ENCODE data around the gene MAGI2. TPM values are rescaled to one million over a fixed set of nuclear protein-coding genes. Genes with fewer than 3 reads are reported as not detected.

MAGI2 gene
- total RNA-seq, 4 donors from 2014 or later, result 0.98 to 4.8 (median 2.5) TPM

GRCh38 chr7:78402096-78402495 lies 1051.4 kb downstream of the MAGI2 start:
- Histone ChIP-seq H3K36me3 (no peaks in the 10 kb centered on the region), H3K4me1 (no peaks in the 10 kb centered on the region), H3K27me3 (no peaks in the 10 kb centered on the region), H3K27ac (no peak overlapping the region), H3K9me3 (no peaks in the 10 kb centered on the region), H3K4me3 (no peak overlapping the region)
- WGBS, result 74% methylated on average over 4 of the region's 4 CpGs
- TF ChIP-seq EP300 (IDR thresholded peaks at IDR 0.05), result no peak
- no peak for TF ChIP-seq POLR2AphosphoS5 (IDR thresholded peaks at IDR 0.05)
- no peak for TF ChIP-seq CTCF (IDR thresholded peaks at IDR 0.05)
- no peak for TF ChIP-seq POLR2A (IDR thresholded peaks at IDR 0.05)
- DNase-seq (ENCODE audit: low spot score in 2 of 2), result no peak

GRCh38 chr7:78400038-78400437 lies 1053.4 kb downstream of the MAGI2 start:
- no peak overlapping the region for H3K27ac ChIP-seq
- no peak overlapping the region for H3K4me3 ChIP-seq
- no peak for DNase-seq (ENCODE audit: low spot score in 2 of 2)
- no peaks in the 10 kb centered on the region for H3K27me3 ChIP-seq
- TF ChIP-seq POLR2AphosphoS5 (IDR thresholded peaks at IDR 0.05) (no peak), CTCF (IDR thresholded peaks at IDR 0.05) (no peak), EP300 (IDR thresholded peaks at IDR 0.05) (no peak), POLR2A (IDR thresholded peaks at IDR 0.05) (no peak)
- no peaks in the 10 kb centered on the region for H3K9me3 ChIP-seq
- H3K36me3 ChIP-seq, result no peaks in the 10 kb centered on the region
- no peaks in the 10 kb centered on the region for H3K4me1 ChIP-seq
- 44% methylated on average over 2 of the region's 2 CpGs for WGBS

- no peaks in the 10 kb centered on the region for H3K27me3 ChIP-seq
- TF ChIP-seq CTCF (IDR thresholded peaks at IDR 0.05) (no peak), POLR2A (IDR thresholded peaks at IDR 0.05) (no peak), EP300 (IDR thresholded peaks at IDR 0.05) (no peak), POLR2AphosphoS5 (IDR thresholded peaks at IDR 0.05) (no peak)
- H3K36me3 ChIP-seq, result no peaks in the 10 kb centered on the region
- H3K4me3 ChIP-seq, result no peak overlapping the region
- no peak for DNase-seq (ENCODE audit: low spot score in 2 of 2)
- no peaks in the 10 kb centered on the region for H3K4me1 ChIP-seq
- H3K9me3 ChIP-seq, result no peaks in the 10 kb centered on the region
- WGBS, result 84% methylated on average over 4 of the region's 4 CpGs
- H3K27ac ChIP-seq, result no peak overlapping the region
These were observed 1054.3 kb downstream of the MAGI2 start for GRCh38 chr7:78399033-78399769.

- Histone ChIP-seq H3K4me3 (no peak overlapping the region), H3K36me3 (no peaks in the 10 kb centered on the region), H3K4me1 (no peaks in the 10 kb centered on the region), H3K9me3 (no peaks in the 10 kb centered on the region), H3K27me3 (no peaks in the 10 kb centered on the region), H3K27ac (no peak overlapping the region)
- WGBS, result 54% methylated on average over 2 of the region's 2 CpGs
- DNase-seq (ENCODE audit: low spot score in 2 of 2), result no peak
- no peak for TF ChIP-seq CTCF (IDR thresholded peaks at IDR 0.05)
- TF ChIP-seq EP300 (IDR thresholded peaks at IDR 0.05), result no peak
- TF ChIP-seq POLR2AphosphoS5 (IDR thresholded peaks at IDR 0.05), result no peak
- no peak for TF ChIP-seq POLR2A (IDR thresholded peaks at IDR 0.05)
These were observed 1054.9 kb downstream of the MAGI2 start for GRCh38 chr7:78398576-78398975.

- Histone ChIP-seq H3K4me3 (no peak overlapping the region), H3K4me1 (no peaks in the 10 kb centered on the region)
These were observed 1055.4 kb downstream of the MAGI2 start for GRCh38 chr7:78398081-78398480.

More at GRCh38 chr7:78398081-78398480, 1055.4 kb downstream of the MAGI2 start:
- Histone ChIP-seq H3K36me3 (no peaks in the 10 kb centered on the region), H3K27me3 (no peaks in the 10 kb centered on the region), H3K27ac (no peak overlapping the region), H3K9me3 (no peaks in the 10 kb centered on the region)
- TF ChIP-seq POLR2A (IDR thresholded peaks at IDR 0.05) (no peak), POLR2AphosphoS5 (IDR thresholded peaks at IDR 0.05) (no peak), CTCF (IDR thresholded peaks at IDR 0.05) (no peak), EP300 (IDR thresholded peaks at IDR 0.05) (no peak)
- no peak for DNase-seq (ENCODE audit: low spot score in 2 of 2)
- 70% methylated on average over 5 of the region's 5 CpGs for WGBS

Data from suprapubic skin (tissue), 4 donors.